ENCODE measurements around the gene TTI1.

The TTI1 gene

DNA sequence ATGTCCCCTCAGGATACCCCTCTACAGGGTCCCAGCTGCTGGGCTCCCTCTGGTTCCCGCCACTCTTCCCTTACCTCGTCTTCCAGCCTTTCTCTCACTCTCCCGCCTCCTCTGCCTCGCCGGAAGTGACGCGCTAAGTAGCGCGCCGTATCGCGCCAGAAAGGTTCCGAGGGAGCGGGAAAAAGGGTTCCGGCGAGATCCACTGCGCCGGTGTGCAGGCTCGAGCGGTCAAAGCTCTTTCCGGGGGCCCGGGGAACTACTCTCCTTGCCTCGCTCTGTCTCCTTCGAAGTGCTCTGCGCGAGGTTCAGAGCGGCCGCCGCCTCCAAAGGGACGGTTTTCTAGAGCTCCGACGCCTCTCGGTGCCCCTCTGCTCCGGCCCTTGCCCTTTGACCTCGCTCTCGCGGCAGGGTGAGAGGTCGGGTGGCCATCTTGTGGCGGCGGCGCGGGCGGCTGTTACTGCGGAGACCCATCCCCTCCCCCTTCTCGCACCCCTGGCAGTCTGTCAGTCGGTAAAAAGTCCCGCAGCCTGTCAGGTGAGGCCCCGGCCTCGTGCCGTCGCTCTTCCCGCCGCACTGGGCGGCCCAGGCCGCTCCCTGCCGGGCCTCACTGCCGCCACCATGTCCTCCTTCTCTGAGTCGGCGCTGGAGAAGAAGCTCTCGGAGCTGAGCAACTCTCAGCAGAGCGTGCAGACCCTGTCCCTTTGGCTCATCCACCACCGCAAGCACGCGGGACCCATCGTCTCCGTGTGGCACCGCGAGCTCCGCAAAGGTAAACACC lies at the start of gene TTI1, which contains the start of gene RPRD1B:
Gene TTI1, minus strand, starts transcription at position 127 of the 778 bp plus-strand sequence. CDS start 19,640 bp downstream, outside the sequence.
Gene RPRD1B, plus strand, starts transcription at position 417 of the 778 bp plus-strand sequence. Its CDS starts 202 bp downstream, at position 619.
- DNase-seq (ENCODE audit: low spot score) = peak; percentile 89

DNA sequence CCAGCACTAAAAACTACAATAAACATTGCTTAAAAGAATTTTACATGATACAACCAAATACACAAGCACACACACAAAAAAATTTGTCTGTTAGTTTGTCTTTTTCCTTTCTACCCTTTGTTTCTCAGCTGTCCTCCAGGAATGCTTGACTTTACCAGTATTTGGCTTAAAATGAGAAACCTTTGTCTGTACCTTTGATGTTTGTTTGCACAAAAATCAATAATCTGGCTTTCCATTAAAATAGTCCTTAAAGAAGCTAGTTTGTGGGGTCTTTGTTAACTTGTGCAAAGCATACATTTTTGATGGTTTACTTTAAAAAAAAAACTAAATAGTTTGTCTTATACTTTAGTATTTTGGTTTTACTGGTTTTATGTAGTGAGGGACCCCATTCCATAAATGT lies 49.6 kb upstream of the TTI1 start:
- DNase-seq (ENCODE audit: low spot score) = no peak

DNA sequence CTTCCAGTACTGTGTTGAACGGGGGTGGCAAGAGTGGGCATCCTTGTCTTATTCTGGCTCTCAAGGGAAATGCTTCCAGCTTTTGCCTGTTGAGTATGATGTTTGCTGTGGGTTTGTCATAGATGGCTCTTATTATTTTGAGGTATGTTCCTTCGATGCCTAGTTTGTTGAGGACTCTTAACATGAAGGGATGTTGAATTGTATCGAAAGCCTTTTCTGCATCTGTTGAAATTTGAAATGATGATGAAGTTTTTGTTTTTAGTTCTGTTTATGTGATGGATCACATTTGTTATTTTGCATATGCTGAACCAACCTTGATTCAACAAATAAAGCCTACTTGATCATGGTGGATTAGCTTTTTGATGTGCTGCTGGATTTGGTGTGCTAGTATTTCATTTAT lies 48.3 kb upstream of the TTI1 start:
- DNase-seq (ENCODE audit: low spot score) = no peak

DNA sequence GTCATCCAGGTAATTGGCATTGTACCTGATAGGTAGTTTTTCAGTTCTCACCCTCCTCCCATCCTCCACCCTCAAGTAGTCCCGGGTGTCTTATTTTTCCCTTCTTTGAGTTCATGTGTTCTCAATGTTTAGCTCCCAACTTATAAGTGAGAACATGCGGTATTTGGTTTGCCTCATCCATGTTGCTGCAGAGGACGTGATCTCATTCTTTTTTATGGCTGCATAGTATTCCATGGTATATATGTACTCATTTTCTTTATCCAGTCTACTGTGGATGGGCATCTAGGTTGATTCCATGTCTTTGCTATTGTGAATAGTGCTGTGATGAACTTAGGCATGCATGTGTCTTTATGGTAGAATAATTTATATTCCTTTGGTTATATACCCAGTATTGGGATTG lies 46.1 kb upstream of the TTI1 start:
- no peak for DNase-seq (ENCODE audit: low spot score)

DNA sequence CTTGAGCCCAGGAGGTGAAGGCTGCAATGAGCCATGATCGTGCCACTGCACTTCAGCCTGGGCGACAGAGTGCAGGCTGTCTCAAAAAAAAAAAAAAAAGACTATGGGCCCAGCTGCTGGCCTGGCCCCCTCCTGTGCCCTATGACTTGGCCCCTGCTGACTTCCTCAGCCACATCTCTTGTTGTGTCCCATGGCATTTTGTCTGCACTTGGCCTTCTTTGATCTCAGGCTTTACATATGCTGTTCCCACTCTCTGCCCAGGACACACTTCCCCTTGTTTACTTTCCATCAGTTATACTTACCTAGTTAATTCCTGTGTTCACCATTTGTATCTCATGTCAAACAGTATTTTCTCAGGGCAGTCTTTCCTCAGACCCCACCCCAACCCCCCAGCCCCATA lies 44.8 kb upstream of the TTI1 start:
- DNase-seq (ENCODE audit: low spot score) = no peak

DNA sequence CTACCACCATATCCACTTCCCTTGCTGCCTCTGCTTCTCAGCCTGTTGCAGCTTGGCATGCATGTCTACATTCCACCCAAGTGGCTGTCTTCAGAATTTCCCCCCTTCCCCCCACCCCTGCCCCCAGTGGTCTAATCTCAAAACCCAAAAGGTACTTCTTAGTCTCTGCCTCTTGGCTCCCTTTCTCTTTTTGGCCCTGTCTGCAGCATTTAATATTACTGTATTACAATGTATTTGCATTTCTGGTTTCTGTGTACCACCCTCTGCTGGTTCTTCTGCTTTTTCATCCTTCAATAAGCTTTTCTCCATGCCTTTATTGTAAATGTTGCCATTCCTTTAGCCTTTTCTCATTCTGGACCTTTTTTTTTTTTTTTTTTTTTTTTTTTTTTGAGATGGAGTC lies 43.3 kb upstream of the TTI1 start:
- no peak for DNase-seq (ENCODE audit: low spot score)

DNA sequence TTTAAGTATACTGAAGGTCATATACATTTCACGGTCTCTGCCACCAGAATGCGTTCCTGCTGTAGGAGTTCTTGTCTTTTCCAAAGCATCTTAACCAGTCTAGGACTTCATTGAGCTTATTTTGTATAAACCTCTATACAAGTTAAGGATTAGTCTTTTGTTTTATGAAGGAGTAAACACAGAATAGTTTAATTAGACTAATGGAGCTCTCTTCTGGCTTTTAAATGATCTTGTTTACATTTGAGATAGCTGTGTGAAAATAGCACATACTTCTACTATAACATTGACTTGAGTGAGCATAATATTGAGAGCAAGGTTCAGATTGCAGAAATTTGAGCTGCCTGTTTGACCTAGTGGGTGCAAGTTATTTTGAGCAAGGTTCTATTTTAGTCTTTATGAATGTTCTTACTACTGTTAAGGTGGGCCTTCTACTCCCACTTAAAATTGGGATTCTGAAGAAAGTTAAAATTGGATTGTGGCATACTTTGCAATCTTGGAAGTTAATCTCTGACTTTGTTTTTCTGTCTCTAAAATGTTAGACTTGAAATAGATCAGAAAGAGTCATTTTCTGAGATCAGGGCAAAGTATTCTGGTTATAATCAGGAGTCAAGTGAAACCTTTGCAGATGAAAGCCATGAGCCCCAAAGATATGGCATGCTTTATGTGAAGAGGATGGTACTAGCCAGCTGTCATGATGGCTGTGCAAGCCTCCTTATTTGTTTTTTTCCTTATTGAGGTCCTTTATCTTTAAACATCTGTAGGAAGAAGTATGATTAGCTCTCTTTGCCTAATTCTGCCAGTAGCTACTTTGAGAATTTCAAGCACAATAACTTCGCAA lies 42.1 kb upstream of the TTI1 start:
- no peak for DNase-seq (ENCODE audit: low spot score)

DNA sequence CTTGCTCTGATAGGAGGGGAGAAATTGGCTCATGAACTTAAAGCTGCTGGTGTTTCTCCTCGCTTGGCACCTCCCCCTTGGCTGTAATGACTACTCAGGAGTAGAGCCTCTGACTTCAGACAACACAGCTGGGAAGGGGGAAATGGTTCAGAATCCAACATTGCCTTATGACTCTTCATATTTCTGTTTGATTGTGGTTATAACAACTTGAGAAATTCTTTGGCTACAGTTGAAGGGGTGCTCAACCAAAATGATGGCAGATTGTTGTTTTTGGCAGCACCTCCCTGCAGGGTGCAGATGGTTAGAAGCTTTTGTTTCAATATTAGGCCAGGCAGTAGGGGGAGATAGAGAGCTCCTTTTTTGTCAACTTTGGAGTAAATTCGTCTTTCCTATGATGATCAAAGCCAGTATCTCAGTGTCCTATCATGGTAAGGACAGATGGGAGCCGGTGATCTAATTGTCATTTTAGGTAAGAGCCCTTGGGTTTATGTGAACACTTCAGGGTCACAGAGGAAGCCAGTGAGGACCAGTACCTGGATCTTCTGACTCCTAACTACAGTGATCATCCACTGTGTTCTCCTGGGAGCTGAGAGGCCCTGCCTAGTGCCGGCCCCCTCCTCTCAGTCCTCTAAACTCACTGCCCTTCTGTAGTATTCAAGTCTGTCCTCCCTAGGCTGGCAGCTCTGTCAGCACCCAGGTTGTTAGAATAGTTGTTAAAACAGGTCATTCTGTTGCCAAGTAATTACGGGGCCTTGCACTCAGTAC lies 40.2 kb upstream of the TTI1 start:
- DNase-seq (ENCODE audit: low spot score) = peak; percentile 64

DNA sequence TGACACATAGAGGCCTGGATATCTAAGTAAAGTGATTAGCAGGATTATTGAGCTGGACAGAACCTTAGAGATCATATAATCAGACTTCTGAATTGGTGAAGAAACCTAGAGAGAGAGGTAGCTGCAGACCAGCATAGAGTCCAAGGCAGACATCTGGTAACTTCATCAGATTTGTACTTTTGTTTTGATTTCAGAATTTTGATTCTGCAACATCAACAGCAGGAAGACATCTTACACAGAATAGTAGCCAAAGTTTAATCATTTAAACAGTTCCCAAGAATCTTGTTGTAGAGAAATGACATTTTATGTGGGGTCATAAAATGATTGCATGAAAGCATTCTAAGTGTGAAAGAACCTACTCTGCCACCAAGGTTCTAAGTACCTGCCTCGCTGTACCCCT lies 39.6 kb upstream of the TTI1 start:
- DNase-seq (ENCODE audit: low spot score) = no peak

DNA sequence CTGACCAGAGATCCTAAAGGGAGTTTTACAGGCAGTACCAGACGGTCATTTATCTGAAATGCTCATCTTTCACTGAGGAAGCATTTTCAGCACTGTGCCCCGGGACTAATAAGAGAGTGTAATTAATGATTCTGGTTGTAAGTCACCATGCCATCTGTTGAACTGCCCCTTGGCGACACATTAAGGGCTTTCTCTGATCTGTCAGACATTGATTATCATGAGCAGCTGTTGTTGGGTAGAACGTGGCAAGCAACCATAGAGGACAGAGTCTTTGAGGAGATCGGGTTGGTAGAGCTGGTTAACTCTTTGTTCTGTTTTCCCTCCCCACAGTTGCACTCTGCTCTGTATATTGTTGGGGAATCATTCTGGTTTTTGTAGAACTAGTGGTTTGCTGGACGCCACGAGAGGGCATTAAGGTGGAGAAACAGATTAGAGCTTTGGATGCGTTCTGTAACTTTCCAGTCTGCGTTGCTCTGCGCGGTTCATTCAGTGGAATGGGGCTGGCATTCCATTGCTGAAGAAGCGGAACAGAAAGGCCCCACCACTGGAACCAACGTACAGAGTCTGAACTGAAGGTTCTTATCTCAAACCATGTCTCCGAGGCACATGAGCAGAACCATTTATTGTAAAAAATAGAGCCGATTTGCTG lies 34.6 kb upstream of the TTI1 start:
- DNase-seq (ENCODE audit: low spot score) = no peak

DNA sequence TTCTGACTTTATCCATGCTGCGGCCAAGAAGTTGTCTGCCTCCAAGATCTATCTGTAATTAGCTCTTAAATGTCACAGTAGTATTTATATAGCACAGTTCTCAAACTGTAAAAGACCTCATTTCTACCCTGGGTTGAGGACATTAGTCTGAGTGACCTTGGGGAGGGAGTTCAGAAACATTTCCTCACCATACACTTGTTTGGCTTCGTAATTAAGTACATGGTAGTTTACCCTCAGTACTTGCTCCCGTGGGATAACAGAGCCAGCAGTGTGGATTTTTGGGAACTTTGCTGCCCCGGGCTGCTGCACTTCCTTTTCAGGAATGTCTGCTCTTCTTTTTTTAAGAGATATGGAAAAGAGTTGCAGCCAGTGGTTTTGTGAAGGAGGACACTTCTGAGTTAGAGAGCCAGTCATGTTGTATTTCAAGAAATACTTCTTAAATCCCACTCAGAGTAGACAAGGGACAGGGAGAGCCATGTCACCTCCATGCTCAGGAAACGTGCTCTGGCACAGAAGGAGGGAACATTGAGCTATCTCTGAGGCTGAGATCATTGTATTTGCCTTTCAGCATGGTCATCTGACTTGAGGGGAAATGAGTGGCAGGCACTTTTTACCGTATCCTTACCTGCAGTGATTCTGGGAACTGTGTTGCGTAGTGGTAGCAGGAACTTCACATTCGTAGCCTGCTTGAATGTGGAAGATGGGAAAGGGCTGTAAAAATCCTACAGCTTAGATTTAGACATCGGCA lies 33.9 kb upstream of the TTI1 start:
- DNase-seq (ENCODE audit: low spot score) = no peak

DNA sequence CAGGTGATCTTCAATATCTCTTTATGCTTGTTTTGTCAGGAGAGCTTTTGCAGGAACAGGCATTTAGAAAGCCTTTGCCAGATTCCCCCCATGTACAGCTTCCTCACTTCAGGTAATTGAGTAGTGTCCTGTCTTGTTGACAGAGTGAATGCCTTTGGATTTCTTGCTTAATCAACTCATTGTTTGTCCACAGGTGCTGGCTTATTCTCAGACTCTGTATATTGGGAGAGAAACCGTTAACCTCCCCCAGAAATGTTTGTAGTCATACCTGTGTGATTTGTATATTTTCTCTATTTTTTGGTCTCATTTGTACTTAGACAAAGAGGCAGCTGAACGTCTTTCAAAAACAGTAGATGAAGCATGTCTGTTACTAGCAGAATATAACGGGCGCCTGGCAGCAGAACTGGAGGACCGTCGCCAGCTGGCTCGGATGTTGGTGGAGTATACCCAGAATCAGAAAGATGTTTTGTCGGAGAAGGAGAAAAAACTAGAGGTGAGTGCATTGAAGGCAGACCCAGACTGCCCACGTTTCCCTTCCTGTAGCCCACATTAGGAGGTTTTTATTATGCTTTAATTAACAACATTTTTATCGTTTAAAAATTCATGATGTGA lies 32.6 kb upstream of the TTI1 start:
- peak; percentile 16 for DNase-seq (ENCODE audit: low spot score)

DNA sequence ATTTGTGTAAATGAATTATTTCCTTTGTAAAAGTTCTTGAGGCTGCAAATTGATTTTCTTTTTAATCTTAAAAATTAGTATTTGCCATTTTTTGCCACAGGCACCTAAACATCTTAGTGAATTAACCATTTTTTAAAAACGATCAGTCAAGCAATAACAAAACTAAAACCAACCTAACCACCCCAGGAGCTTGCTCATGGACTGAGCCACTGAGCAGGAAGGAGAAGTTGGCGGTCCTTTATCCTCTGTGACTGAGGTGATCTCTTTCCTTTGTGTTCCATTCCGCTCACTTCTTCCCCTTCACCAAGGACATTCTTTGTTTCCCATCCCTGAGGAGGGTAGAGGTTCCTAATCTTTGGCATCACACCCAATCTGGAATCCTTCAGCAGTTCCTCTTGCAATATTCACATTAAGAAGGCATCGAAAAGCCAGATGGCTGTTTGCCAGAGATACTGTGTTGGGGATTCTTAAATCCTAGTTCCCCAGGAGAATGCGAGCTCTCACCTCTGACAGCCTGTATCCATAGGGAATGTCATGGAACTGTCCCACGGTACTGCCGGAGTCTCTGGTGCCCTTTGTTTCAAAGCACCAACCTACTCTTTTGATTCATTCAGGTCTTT lies 30.8 kb upstream of the TTI1 start:
- no peak for DNase-seq (ENCODE audit: low spot score)

DNA sequence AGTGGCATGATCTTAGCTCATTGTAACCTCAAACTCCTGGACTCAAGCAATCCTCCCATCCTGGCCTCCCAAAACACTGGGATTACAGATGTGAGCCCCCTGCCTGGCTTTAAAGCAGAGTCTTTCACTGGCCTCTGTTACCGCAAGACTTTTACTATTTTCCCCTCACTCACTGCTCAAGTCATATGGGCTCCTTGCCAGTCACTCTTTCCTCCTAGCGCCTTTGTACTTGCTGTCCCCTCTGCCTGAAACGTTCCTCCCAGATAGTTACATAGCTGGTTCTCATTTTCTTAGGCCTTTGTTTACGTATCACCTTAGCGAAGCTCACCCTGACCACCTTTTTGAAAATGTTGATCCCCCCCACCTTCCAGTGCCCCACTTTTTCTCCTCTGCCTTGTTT lies 29.6 kb upstream of the TTI1 start:
- DNase-seq (ENCODE audit: low spot score) = no peak

DNA sequence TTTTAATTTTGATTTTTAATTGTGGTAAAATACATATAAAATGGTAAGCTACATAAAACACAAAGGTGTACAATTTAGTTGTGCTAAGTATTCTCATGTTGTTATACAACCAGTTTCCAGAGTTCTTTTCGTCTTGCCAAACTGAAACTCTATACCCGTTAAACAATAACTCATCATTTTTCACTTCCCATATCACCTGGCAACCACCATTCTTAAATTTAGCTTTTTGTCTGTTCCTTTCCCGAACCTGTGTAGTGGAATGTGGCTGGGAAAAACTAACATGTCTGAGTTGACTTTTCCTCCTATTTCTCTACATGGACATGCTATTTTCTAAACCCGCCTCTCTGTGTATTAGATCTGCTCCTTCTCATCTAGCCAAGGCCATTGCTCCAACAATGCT lies 27.9 kb upstream of the TTI1 start:
- DNase-seq (ENCODE audit: low spot score) = no peak

DNA sequence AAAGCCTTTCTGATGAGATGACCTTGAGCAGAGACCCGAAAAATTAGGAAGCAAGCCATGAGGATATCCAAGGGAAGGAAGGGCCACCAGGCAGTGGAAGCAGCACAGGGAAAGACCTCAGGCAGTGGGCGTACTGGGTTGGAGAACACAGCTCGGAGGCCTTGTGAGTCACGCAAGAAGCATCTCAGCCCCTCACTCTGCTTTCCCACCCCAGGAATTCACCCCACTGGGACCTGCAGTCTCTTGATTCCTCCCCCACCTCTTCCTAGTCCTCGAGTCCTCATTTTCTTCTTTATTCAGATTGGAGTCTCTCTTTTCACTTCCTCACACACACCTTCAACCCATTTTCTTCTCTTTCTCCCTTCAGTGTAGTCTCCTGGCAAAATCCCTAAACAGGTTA lies 27.3 kb upstream of the TTI1 start:
- DNase-seq (ENCODE audit: low spot score) = no peak

DNA sequence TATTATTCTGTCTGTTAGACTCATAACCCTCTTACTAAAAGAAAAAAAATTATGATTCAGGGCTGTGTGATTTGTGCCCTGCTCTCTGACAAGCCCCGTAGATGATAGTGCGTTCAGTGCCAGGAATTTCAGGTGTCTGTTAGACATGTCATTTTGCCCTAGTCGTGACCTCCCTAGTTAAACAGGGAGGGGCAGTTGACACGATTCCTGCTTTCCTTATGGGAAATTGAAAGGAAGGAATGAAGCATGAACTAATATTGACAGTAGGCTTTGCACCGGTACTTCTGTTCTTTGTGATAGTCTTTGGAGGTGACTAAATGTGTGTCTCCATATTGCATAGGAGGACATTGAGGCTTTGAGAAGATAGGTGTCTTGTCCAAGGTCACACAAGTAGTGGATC lies 26.6 kb upstream of the TTI1 start:
- DNase-seq (ENCODE audit: low spot score) = no peak

DNA sequence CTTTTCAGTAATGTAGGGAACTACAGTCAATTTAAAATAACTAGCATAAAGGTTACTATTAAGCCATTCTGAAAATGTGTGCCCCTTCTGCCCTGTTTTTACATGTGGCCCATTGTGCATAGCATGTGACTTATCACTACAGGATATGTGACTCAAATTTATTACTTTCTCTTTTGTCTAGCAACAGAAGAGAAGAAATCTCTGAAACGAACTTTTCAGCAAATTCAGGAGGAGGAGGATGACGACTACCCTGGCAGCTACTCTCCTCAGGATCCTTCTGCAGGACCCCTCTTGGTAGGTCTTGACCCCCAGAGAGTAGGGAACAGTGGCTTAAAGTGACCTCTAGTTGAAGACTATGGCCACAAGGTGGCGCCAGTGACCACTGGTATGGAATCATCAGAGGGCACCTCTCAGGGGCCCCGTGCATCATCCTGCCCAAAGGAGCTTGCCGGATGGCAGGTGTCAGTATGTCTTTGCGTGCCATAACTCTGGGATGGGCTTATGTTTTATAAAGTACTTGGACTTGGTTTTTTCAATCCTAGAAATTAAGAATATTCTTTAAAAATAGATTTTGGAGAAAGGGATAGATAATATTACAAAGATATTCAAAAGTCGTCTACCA lies 24.2 kb upstream of the TTI1 start:
- peak; percentile 80 for DNase-seq (ENCODE audit: low spot score)

DNA sequence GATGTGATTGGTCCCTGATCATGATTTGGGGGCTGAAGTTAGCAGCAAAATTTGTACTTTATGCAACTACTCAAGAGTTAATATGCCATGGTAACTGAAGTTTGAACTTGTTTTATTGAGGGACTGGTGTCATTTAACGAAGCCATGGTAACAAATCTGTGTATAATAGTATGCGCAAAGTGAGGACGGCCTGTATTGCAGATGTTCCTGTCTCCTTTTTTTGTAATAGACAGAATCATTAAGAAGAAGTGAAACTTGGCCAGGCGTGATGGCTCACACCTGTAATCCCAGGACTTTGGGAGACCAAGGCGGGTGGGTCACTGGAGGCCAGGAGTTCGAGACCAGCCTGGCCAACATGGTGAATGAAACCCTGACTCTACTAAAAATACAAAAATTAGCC lies 22.6 kb upstream of the TTI1 start:
- no peak for DNase-seq (ENCODE audit: low spot score)

DNA sequence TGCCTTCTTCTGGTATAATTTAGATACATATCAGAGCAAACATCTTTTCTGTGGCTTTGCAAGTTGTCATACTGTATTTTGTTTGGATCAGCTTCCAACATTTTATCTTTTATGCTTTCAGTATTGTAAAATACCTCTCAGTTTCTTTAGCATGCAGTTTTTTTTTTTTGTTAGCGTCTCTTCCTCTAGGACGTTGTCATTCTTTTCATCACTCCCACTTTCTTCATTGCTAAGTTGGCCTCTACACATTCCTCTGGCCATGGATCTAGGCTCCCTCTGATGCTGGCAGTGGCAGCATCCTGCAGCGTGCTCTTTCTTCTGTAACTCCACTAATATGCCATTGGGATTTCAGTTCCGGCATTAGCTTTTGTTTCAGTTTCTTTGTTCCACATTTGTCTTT lies 22.0 kb upstream of the TTI1 start:
- DNase-seq (ENCODE audit: low spot score) = no peak

Measured in Ammon's horn (tissue), 1 donor.